ENCODE data around the gene MAGI1. TPM values are rescaled to one million over a fixed set of nuclear protein-coding genes. Genes with fewer than 3 reads are reported as not detected.
"Not testable (repeated sequence)": the region's sequence is repeated elsewhere in the genome, so short reads cannot be mapped to it uniquely, and the experiment has no call there.

The MAGI1 gene
- total RNA-seq, 2 experiments from 2014 or later, result 0.18 to 0.25 TPM

GRCh38 chr3:66033241-66034138 is 5.2 kb downstream of the MAGI1 start:
- ChIA-PET POLR2A (no interaction called here), CTCF (no interaction called here)
- no peak overlapping the region for H3K27ac Mint-ChIP-seq
- peaks cover 15% of the 10 kb centered on the region for H3K4me1 Mint-ChIP-seq
- no peaks in the 10 kb centered on the region for H3K9me3 Mint-ChIP-seq
- H3K27me3 Mint-ChIP-seq, result peaks cover 32% of the 10 kb centered on the region
- H3K4me3 Mint-ChIP-seq, result no peak overlapping the region
- no peak for DNase-seq
- H3K36me3 Mint-ChIP-seq (ENCODE audit: low read depth), result no peaks in the 10 kb centered on the region

DNA sequence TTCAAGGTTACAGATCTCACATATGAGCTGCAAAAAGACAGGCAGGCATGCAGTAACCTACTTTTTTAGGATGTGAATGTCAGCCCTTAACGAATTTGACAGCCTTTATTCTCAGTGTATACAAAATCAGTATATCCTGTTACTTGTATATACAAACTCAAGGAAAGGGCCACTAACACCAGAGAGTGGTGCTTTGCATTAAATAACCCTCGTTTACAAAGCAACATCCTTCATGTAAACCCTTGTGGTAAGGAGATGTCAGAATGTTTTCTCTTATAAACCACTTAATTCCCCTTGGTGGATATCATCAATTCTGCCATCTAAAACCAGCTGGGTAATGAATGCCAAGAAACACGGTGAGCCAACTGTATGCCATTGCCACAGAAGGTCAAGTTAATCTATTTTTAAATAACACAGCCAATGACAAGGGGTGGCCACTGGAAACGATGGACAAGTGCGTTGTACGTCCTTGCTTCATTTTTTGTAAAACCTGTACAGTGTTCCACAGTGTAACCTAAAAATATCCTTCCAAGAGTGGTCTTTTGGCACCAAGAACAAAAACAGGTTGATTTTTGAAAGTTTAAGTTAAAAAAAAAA is 7.5 kb downstream of the MAGI1 start:
- H3K4me3 Mint-ChIP-seq, result no peak overlapping the region
- no peaks in the 10 kb centered on the region for H3K36me3 Mint-ChIP-seq (ENCODE audit: low read depth)
- H3K27ac Mint-ChIP-seq, result no peak overlapping the region
- H3K9me3 Mint-ChIP-seq, result no peaks in the 10 kb centered on the region
- H3K27me3 Mint-ChIP-seq, result peaks cover 12% of the 10 kb centered on the region
- no peak for DNase-seq
- POLR2A ChIA-PET, result no interaction called here
- CTCF ChIA-PET, result no interaction called here
- peaks cover 6% of the 10 kb centered on the region for H3K4me1 Mint-ChIP-seq

DNA sequence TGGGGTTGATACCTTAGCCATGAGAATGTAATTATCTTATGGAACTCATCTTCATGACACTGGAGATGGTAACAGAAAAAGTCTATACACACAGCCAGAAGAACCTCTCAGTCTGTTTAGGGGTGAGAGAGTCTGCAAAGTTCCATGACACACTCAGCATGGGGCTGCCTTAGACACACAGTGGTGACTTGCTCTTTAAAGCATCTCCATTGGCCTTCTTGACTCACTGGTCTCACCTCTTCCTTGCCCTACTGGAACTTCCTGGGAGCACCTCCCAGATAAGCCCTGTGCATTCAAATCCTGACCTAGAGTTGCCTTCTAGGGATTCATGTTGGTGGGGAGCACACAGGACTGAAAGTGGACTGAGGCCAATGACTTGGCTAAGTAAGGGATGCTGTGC is 9.3 kb downstream of the MAGI1 start:
- Mint-ChIP-seq H3K9me3 (no peaks in the 10 kb centered on the region), H3K27me3 (peaks cover 4% of the 10 kb centered on the region)

DNA sequence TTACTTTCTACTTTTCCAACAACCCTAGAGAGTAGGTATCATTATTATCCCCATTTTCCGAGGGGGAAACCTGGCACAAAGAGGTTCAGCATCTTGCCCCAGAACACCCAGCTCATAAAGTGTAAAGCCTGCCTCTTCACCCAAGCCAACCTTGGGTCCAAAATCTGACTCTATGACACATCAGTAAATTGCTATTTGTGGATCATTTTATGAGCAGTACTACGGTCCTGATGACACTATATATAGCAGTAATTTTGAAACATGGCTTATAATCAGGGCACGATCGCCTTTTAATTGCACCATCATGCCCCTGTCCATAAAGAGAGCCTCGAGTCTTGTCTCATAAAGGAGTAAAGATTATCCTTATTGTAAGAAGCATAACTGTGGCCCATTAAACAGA is 9.7 kb downstream of the MAGI1 start:
- H3K27me3 Mint-ChIP-seq, result peaks cover 4% of the 10 kb centered on the region
- no peaks in the 10 kb centered on the region for H3K36me3 Mint-ChIP-seq (ENCODE audit: low read depth)
- H3K9me3 Mint-ChIP-seq, result no peaks in the 10 kb centered on the region
- H3K27ac Mint-ChIP-seq, result no peak overlapping the region
- CTCF ChIA-PET, result no interaction called here
- peaks cover 6% of the 10 kb centered on the region for H3K4me1 Mint-ChIP-seq
- POLR2A ChIA-PET, result no interaction called here
- H3K4me3 Mint-ChIP-seq, result no peak overlapping the region
- DNase-seq, result no peak

More for the DNA sequence above, 9.3 kb downstream of the MAGI1 start:
- ChIA-PET CTCF (no interaction called here), POLR2A (no interaction called here)
- no peak overlapping the region for H3K4me3 Mint-ChIP-seq
- no peaks in the 10 kb centered on the region for H3K36me3 Mint-ChIP-seq (ENCODE audit: low read depth)
- peaks cover 6% of the 10 kb centered on the region for H3K4me1 Mint-ChIP-seq
- DNase-seq, result no peak
- H3K27ac Mint-ChIP-seq, result no peak overlapping the region

DNA sequence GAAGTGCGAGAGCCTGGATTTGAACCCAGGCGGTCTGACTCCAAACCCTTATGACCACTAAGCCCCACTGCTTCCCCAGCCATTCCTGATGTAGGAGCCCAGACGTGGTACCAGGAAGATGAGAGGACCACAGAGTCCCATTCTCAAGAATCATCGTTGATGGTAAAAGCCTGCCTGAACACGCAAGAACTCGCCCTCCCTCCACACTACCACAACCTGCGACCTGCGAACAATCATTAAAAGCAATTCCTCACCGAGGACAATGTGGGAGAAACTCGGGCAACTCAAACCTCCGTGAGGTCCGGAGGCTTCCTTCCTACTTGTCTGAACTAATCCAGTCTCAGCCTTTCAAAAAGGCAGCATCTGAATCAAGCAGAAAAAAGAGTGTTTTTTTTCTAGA is 10.3 kb downstream of the MAGI1 start:
- peaks cover 3% of the 10 kb centered on the region for H3K4me1 Mint-ChIP-seq
- no peak overlapping the region for H3K4me3 Mint-ChIP-seq
- H3K27ac Mint-ChIP-seq, result no peak overlapping the region
- ChIA-PET CTCF (no interaction called here), POLR2A (no interaction called here)
- peaks cover 6% of the 10 kb centered on the region for H3K27me3 Mint-ChIP-seq
- H3K36me3 Mint-ChIP-seq (ENCODE audit: low read depth), result no peaks in the 10 kb centered on the region
- DNase-seq, result no peak
- peaks cover 2% of the 10 kb centered on the region for H3K9me3 Mint-ChIP-seq

GRCh38 chr3:66027099-66027498 is 11.6 kb downstream of the MAGI1 start:
- CTCF ChIA-PET; DNase-seq; H3K27me3 Mint-ChIP-seq; H3K36me3 Mint-ChIP-seq (ENCODE audit: low read depth); H3K4me1 Mint-ChIP-seq; H3K9me3 Mint-ChIP-seq; H3K27ac Mint-ChIP-seq; H3K4me3 Mint-ChIP-seq; POLR2A ChIA-PET: not testable (repeated sequence)

DNA sequence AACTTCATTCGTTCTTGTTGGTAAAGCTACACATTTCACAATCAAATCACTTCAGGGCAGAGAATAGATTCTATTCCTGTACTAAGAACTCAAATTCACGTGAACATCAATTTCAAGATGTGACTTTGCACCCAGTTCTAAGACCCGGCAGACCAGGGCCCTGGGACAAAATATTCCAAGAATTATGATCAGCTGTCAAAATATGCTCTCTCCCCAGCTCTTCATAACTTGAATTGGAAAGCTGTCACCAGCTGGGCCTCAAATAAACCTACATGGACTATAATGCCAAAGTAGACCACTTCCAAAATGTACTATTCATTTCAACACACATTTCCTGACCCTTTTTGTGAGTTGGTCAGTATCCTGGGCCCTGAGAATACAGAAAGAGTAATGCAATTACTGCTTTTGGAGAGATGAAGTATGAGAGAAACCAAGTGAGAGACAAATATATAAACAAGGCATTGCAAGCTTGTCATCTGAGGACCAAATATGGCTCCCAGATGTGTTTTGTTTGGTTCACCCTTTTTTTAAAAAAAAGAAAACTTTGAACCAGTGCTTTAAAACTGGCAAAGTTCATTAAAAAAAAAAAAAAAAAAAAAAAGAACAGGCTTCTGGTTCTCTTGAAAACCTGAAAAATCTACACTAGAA is 14.9 kb downstream of the MAGI1 start:
- H3K9me3 Mint-ChIP-seq, result peaks cover 2% of the 10 kb centered on the region
- H3K27ac Mint-ChIP-seq, result no peak overlapping the region
- peaks cover 2% of the 10 kb centered on the region for H3K27me3 Mint-ChIP-seq
- no peak overlapping the region for H3K4me3 Mint-ChIP-seq
- no peaks in the 10 kb centered on the region for H3K36me3 Mint-ChIP-seq (ENCODE audit: low read depth)
- H3K4me1 Mint-ChIP-seq, result no peaks in the 10 kb centered on the region
- POLR2A ChIA-PET, result no interaction called here
- DNase-seq, result no peak
- CTCF ChIA-PET, result no interaction called here

- Mint-ChIP-seq H3K27ac (no peak overlapping the region), H3K36me3 (ENCODE audit: low read depth) (no peaks in the 10 kb centered on the region), H3K4me1 (no peaks in the 10 kb centered on the region), H3K9me3 (peaks cover 2% of the 10 kb centered on the region), H3K4me3 (no peak overlapping the region), H3K27me3 (peaks cover 2% of the 10 kb centered on the region)
- ChIA-PET CTCF (no interaction called here), POLR2A (no interaction called here)
- no peak for DNase-seq
Observed at GRCh38 chr3:66023229-66023628, 15.5 kb downstream of the MAGI1 start.

DNA sequence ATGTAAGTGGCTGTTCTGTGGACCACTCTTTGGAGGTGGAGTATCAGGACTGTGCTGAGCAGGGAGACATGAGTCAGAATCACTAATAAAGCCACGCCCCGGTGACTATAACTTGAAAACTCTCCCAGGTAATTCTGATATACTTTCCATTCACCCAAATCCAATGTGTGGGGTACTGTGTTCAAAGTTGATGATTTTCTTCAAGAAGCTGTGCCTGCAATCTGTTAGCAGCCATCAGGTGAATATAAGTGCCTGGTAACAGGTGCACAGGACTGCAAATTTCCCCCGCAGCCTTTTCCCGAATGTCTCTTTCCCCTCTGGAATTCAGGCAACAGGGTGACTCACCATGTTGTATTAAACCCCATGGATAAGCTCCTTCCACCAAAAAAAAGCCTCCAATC is 17.0 kb downstream of the MAGI1 start:
- ChIA-PET POLR2A (no interaction called here), CTCF (no interaction called here)
- no peak for DNase-seq
- Mint-ChIP-seq H3K4me3 (no peak overlapping the region), H3K27me3 (peaks cover 2% of the 10 kb centered on the region), H3K36me3 (ENCODE audit: low read depth) (no peaks in the 10 kb centered on the region), H3K9me3 (peaks cover 2% of the 10 kb centered on the region), H3K27ac (no peak overlapping the region), H3K4me1 (no peaks in the 10 kb centered on the region)

DNA sequence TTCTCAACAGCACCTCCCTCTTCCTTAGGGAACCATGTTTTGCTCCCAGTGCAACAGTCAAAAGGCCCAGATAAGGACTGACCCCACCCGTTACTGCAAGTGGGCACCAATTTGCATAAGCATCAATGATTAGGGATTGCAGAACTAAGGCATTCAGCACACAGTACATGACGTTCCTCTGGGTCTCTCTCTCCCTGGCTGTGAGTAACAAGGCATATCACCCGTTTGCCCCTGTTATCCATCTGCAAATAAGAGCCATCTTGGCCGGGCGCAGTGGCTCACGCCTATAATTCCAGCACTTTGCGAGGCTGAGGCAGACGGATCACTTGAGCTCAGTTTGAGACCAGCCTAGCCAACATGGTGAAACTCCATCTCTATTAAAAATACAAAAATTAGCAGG is 18.8 kb downstream of the MAGI1 start:
- no peak overlapping the region for H3K4me3 Mint-ChIP-seq
- H3K27ac Mint-ChIP-seq, result no peak overlapping the region
- CTCF ChIA-PET, result no interaction called here
- H3K4me1 Mint-ChIP-seq, result no peaks in the 10 kb centered on the region
- H3K9me3 Mint-ChIP-seq, result peaks cover 2% of the 10 kb centered on the region
- no peak for DNase-seq
- POLR2A ChIA-PET, result no interaction called here
- peaks cover 2% of the 10 kb centered on the region for H3K27me3 Mint-ChIP-seq
- no peaks in the 10 kb centered on the region for H3K36me3 Mint-ChIP-seq (ENCODE audit: low read depth)

DNA sequence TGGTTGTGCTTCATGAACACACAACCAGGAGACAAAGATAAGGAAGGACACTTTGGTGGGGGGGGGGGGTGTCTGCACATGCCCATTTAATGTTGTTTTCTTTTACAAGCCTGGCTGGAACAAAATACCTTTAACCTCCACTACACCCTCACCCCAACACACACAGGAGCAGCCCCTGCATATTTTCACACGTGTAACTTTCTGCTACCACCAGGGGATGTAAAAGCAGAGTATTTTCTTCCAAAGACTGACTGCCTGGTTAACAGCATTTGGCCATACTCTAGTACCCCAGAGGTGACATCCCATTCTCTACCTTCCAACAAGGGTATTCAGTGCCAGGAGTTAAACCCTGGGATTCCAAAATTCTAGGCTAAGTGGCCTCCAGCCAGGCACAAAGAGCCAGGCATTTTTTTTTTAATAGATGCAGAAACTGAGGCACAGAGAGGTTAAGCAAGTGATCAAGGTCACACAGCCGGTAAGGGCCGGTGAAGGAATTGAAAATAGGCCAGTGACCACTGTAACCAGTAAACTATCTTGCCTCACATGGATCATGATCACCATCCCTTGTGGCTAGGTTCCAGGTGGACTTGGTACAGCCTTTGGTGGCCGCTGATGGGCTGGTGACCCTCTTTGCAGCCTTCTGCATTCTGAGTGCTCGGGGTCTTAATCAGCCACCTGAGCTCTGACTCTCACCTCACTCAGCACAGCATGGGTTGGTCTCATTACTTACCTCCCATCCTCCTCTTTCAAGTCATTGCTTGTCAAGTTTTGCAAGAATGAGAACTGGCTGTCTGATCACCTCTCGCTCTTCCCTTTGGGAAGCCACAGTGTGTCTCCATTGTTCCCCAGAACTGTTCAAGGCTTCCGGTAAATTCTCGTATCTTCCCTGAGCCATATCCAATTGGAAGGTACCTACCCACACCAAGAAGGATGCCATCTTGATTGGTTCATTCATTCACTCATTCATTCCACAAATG is 20.4 kb downstream of the MAGI1 start:
- H3K27ac Mint-ChIP-seq, result no peak overlapping the region
- H3K4me1 Mint-ChIP-seq, result no peaks in the 10 kb centered on the region
- no peaks in the 10 kb centered on the region for H3K9me3 Mint-ChIP-seq
- H3K36me3 Mint-ChIP-seq (ENCODE audit: low read depth), result no peaks in the 10 kb centered on the region
- ChIA-PET CTCF (no interaction called here), POLR2A (no interaction called here)
- H3K27me3 Mint-ChIP-seq, result no peaks in the 10 kb centered on the region
- no peak for DNase-seq
- H3K4me3 Mint-ChIP-seq, result no peak overlapping the region

GRCh38 chr3:66017591-66017990 is 21.1 kb downstream of the MAGI1 start:
- H3K9me3 Mint-ChIP-seq, result no peaks in the 10 kb centered on the region
- CTCF ChIA-PET, result no interaction called here
- H3K27ac Mint-ChIP-seq, result no peak overlapping the region
- no peaks in the 10 kb centered on the region for H3K27me3 Mint-ChIP-seq
- POLR2A ChIA-PET, result no interaction called here
- H3K36me3 Mint-ChIP-seq (ENCODE audit: low read depth), result no peaks in the 10 kb centered on the region
- no peak overlapping the region for H3K4me3 Mint-ChIP-seq
- no peaks in the 10 kb centered on the region for H3K4me1 Mint-ChIP-seq
- DNase-seq, result no peak

DNA sequence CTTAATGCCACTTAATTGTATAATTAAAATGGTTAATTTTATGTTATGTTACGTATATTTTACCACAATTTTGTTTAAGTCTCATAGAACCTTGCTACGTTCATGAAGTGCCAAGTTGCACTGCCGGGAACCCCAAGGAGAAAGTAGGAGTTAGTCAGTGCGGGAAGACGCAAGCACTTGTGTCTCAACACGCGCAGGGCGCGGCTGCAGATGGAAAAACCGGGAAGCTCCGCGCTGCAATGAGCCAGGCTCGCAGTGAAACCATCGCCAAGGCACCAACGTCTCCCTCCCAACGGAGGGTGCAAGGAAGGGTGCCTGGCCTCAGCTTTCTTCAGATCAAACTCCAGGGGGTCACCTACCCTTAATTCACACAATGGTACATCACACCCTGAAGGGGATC is 21.6 kb downstream of the MAGI1 start:
- Mint-ChIP-seq H3K27me3 (no peaks in the 10 kb centered on the region), H3K4me1 (no peaks in the 10 kb centered on the region), H3K9me3 (no peaks in the 10 kb centered on the region), H3K27ac (no peak overlapping the region), H3K36me3 (ENCODE audit: low read depth) (no peaks in the 10 kb centered on the region), H3K4me3 (no peak overlapping the region)
- POLR2A ChIA-PET, result no interaction called here
- CTCF ChIA-PET, result no interaction called here
- no peak for DNase-seq

Measured in activated CD4-positive, alpha-beta memory T cell treated with anti-CD3 and anti-CD28 coated beads, Interleukin-2, amount 10 ng/mL, durations not matched to agents 7 days and 5 days (primary cell).